Measurements from ENCODE around the gene FBLIM1. TPM values are rescaled to one million over a fixed set of nuclear protein-coding genes. Genes with fewer than 3 reads are reported as not detected.

The FBLIM1 gene
- total and polyA plus RNA-seq, 8 donors, result 17.5 to 128 (median 69.0) TPM

DNA sequence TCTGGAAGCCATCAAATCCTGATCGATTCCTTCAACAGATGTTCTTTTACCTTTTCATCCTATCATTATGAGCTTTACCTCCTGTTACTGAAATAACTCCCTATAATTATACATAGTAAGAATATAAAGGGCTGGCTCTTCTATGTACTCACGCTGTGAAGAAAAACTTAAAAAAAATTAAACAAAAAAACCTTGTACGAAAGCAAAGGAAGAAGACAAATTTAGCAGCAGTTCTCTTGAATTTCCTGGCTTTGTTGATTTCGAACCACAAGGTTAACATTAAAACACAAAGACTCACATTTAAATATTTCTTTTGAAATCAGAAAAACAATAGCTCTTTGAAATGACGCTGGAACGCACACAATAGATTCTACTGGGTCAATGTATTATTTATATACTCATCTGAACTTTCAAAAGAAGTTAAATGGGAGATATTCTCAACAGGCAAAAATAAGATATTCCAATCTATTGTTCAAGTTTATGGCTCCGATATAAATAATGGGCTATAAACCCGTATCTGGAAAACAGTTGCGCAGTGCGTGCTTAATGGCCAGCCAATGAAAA, 75.3 kb downstream of the FBLIM1 start:
- TF ChIP-seq POLR2A (IDR thresholded peaks at IDR 0.05) (peak in 1 of 4 donors; percentile 16), CTCF (IDR thresholded peaks at IDR 0.05) (no peak), POLR2AphosphoS5 (IDR thresholded peaks at IDR 0.05) (peak in 2 of 3 donors; percentile 45 to 62)
- intact Hi-C loops (cut with DNase I; ENCODE audit: low total_unique reads), result no loop called here
- H3K36me3 ChIP-seq, result no peaks in the 10 kb centered on the region
- no peaks in the 10 kb centered on the region for H3K9me3 ChIP-seq
- peaks cover 10 to 54% (median 28%) of the 10 kb centered on the region in 4 donors for H3K4me1 ChIP-seq
- H3K27ac ChIP-seq, result peak overlapping the region; percentile 94 to 100 (median 100)
- WGBS, 5 donors, result 0 to 1% (median 1%) methylated on average over 10 of the region's 10 CpGs
- H3K27me3 ChIP-seq, result no peaks in the 10 kb centered on the region
- H3K4me3 ChIP-seq, result peak overlapping the region; percentile 58 to 70 (median 61)
- DNase-seq, result peak in 1 of 2 donors; percentile 22

- peak; percentile 90 to 97 for DNase-seq
- intact Hi-C loops (cut with DNase I; ENCODE audit: low total_unique reads), result no loop called here
- Histone ChIP-seq H3K27ac (peak overlapping the region; percentile 94 to 100 (median 100)), H3K4me1 (peaks cover 10 to 47% (median 28%) of the 10 kb centered on the region in 4 donors), H3K27me3 (no peaks in the 10 kb centered on the region), H3K4me3 (peak overlapping the region; percentile 58 to 70 (median 61)), H3K36me3 (no peaks in the 10 kb centered on the region), H3K9me3 (no peaks in the 10 kb centered on the region)
- 0 to 1% (median 0%) methylated on average over 43 to 77 of the region's 77 CpGs for WGBS, 5 donors
- peak in 2 of 4 donors; percentile 52 to 76 for TF ChIP-seq POLR2A (IDR thresholded peaks at IDR 0.05)
- TF ChIP-seq POLR2AphosphoS5 (IDR thresholded peaks at IDR 0.05), result peak; percentile 44 to 82 (median 64)
- no peak for TF ChIP-seq CTCF (IDR thresholded peaks at IDR 0.05)
Observed at GRCh38 chr1:15834406-15835204, 76.0 kb downstream of the FBLIM1 start.

DNA sequence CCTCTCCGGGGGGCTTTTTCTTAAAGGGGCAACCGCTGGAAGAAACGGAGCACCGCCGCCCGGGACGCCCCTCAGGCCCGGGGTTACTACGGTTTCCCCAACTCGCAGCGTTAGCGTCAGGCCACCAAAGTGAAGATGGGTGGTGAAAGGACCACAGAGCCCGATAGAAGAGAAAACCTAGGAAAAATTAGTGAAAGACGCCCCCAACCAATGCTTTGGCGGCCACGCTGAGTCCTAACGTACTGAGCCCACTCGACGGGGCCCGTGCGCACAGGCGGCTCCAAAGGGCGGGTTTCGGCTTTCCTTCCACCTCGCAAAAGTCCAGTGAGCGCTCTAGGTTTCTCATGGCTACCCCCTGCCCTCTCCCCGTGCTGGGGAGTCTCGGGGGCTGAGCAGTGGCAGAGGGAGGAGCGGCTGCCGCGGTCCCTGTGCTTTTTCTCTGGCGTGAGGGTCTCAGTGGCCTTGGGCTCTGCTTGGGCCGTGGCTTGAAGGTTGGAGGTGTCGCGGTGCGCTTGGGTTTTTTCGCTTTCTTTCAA, 76.7 kb downstream of the FBLIM1 start:
- WGBS, 5 donors, result 0 to 1% (median 0%) methylated on average over 30 to 37 of the region's 37 CpGs
- Histone ChIP-seq H3K36me3 (no peaks in the 10 kb centered on the region), H3K4me3 (peak overlapping the region; percentile 58 to 70 (median 61)), H3K9me3 (no peaks in the 10 kb centered on the region), H3K27me3 (no peaks in the 10 kb centered on the region), H3K4me1 (peaks cover 10 to 41% (median 28%) of the 10 kb centered on the region in 4 donors), H3K27ac (peak overlapping the region; percentile 94 to 100 (median 100))
- intact Hi-C loops (cut with DNase I; ENCODE audit: low total_unique reads), result no loop called here
- no peak for DNase-seq
- TF ChIP-seq EP300 (IDR thresholded peaks at IDR 0.05) (no peak), CTCF (IDR thresholded peaks at IDR 0.05) (no peak), POLR2AphosphoS5 (IDR thresholded peaks at IDR 0.05) (no peak), POLR2A (IDR thresholded peaks at IDR 0.05) (no peak)

DNA sequence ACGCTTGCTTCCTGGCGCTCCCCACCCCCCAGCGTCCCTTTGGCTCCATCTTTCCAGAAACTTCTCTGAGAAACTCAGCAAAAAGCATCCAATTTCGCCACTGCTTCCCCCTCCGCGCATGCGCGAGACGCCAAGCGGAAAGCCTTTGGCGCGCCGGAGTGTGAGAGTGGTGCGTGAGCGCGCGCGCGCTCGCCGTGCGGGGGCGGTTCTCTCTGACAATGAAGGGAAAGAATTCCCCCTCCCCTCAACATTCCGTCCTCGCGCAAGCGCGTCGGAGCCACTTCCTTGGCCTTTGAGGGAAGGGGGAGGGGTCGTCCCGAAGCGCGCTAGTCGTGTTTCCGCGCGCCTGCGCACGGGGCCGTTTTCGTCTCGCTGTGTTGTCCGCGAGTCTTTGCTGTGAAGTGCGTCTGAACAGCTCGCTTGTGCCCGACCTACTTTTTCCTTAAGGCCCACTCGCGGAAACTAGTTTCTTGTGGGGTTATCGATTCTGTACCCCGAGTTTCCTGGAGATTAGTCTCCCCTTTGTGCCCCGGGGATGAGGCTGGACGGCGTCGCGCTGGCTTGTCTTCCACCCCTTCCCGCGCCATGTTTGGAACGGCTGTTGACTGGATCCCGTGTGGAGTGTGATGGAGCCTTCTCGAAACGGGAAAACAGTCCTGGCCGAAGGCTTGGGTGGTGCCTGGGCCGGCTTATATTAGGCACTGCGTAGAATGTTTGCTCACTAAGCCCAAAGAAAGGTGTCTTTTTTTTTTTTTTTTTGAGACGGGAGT, 77.3 kb downstream of the FBLIM1 start:
- no peaks in the 10 kb centered on the region for H3K36me3 ChIP-seq
- peak overlapping the region; percentile 58 to 70 (median 61) for H3K4me3 ChIP-seq
- no peaks in the 10 kb centered on the region for H3K9me3 ChIP-seq
- TF ChIP-seq POLR2AphosphoS5 (IDR thresholded peaks at IDR 0.05), result peak; percentile 97 to 99 (median 99)
- no peak for TF ChIP-seq CTCF (IDR thresholded peaks at IDR 0.05)
- peak in 1 of 4 donors; percentile 76 for TF ChIP-seq POLR2A (IDR thresholded peaks at IDR 0.05)
- WGBS, 5 donors, result 1 to 2% (median 1%) methylated on average over 38 to 66 of the region's 66 CpGs
- H3K4me1 ChIP-seq, result peaks cover 10 to 38% (median 25%) of the 10 kb centered on the region in 4 donors
- no peaks in the 10 kb centered on the region for H3K27me3 ChIP-seq
- H3K27ac ChIP-seq, result peak overlapping the region; percentile 95 to 100 (median 100)
- intact Hi-C loops (cut with DNase I; ENCODE audit: low total_unique reads), result no loop called here
- peak; percentile 99 to 100 for DNase-seq

Data from stomach (tissue), 9 donors.